ENCODE data around the gene SPON2. TPM values are rescaled to one million over a fixed set of nuclear protein-coding genes. Genes with fewer than 3 reads are reported as not detected.
A peak's percentile ranks its signal among the peaks of the same experiment; 100 is the strongest.

Gene SPON2
- polyA plus RNA-seq, 1 experiment = 132 TPM

DNA sequence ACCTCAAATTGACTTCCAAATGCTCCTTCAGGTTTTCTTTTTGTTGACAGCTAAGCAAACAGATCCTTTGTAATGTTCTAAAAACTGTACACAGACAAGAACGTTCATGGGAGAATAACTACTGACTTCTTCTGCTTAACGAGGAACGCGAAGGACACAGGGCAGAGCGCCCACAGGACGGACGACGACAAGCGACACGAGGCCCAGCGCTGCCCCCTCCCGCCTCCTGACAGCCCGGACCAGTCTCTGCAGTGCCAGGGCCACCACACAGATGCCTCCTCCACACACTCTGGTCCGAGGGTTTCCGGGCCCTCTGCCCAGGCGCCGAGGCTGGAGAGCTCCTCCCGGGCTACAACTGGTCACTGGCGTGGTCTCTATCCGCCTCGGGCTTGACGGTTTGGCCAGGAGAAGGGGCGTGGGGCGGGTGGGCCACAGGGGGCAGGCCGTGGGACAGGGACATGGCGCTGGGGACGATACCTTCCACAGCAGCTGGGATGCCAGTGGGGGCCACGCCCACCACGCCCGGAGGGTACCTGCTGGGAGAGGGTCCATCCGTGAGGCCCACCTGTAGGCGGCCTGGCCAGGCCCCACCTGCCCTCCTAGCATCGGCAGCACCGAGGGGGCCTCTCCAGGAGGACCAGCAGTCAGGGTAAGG is 39.6 kb upstream of the SPON2 start:
- peak overlapping the region; percentile 31 for H3K27ac ChIP-seq (ENCODE audit: low read depth, low read length)
- no peak overlapping the region for H3K4me3 ChIP-seq (ENCODE audit: low read depth, low read length)
- no peak for DNase-seq (ENCODE audit: low read depth, low spot score)
- CTCF ChIA-PET = no interaction called here
- POLR2A ChIA-PET = interaction anchor here (1.0 kb wide), 1 partner anchor 9 kb away, joined by 3 read pairs; no protein-coding TSS in a partner anchor
- TF ChIP-seq, protein P1, sequence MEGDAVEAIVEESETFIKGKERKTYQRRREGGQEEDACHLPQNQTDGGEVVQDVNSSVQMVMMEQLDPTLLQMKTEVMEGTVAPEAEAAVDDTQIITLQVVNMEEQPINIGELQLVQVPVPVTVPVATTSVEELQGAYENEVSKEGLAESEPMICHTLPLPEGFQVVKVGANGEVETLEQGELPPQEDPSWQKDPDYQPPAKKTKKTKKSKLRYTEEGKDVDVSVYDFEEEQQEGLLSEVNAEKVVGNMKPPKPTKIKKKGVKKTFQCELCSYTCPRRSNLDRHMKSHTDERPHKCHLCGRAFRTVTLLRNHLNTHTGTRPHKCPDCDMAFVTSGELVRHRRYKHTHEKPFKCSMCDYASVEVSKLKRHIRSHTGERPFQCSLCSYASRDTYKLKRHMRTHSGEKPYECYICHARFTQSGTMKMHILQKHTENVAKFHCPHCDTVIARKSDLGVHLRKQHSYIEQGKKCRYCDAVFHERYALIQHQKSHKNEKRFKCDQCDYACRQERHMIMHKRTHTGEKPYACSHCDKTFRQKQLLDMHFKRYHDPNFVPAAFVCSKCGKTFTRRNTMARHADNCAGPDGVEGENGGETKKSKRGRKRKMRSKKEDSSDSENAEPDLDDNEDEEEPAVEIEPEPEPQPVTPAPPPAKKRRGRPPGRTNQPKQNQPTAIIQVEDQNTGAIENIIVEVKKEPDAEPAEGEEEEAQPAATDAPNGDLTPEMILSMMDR (IDR thresholded peaks at IDR 0.05; ENCODE audit: low read depth, low read length) = no peak
- no peaks in the 10 kb centered on the region for H3K27me3 ChIP-seq (ENCODE audit: control insufficient read depth, insufficient read depth, low read length)
- peaks cover 13% of the 10 kb centered on the region; the same call in 1 of the 2 replicates for H3K9me3 ChIP-seq (ENCODE audit: control insufficient read depth, insufficient read depth, low read length)

DNA sequence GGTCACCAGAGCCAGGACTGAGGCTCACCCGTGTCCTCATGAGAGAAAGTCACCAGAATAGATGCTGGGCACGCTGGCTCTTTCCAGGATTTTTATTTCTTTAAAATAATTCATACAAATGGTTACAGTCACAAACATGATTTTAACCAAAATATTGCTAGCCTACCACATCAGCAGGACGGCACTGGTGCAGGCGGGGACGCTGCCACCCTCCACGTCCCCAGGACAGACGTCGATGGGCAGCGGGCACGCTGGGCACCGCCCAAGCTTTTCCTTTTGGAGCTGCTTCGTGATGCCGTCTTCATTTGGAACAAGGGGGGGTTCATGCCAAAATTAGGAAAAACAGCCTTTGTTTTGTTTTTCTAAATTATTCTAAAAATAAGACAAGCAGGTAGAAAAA is 39.0 kb upstream of the SPON2 start:
- Histone ChIP-seq H3K4me3 (ENCODE audit: low read depth, low read length) (no peak overlapping the region), H3K9me3 (ENCODE audit: control insufficient read depth, insufficient read depth, low read length) (peaks cover 10% of the 10 kb centered on the region; the same call in 1 of the 2 replicates), H3K27ac (ENCODE audit: low read depth, low read length) (peak overlapping the region; percentile 11), H3K27me3 (ENCODE audit: control insufficient read depth, insufficient read depth, low read length) (no peaks in the 10 kb centered on the region)
- TF ChIP-seq, protein P1 (IDR thresholded peaks at IDR 0.05; ENCODE audit: low read depth, low read length) = no peak
- CTCF ChIA-PET = no interaction called here
- DNase-seq (ENCODE audit: low read depth, low spot score) = no peak
- POLR2A ChIA-PET = no interaction called here

DNA sequence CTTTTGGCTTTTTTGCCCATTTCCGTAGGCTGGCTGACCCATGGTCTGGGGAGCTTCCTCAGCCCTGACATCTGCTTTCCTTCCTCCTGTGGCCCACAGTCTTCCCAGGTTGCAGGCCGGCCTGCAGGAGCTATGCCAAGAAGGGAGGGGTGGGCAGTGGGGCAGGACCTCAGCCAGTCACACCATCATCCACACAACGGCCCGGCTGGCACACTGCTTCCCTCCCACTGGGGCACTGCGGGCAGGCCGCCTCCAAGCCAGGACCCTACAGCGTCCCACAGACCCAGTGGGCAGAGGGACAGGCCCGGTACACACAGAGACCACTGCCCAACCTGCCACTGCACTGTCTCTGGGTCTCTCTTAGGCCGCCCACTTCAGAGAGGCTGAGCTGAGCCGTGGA is 38.6 kb upstream of the SPON2 start:
- no peak for DNase-seq (ENCODE audit: low read depth, low spot score)
- Histone ChIP-seq H3K9me3 (ENCODE audit: control insufficient read depth, insufficient read depth, low read length) (peaks cover 10% of the 10 kb centered on the region; the same call in 1 of the 2 replicates), H3K27me3 (ENCODE audit: control insufficient read depth, insufficient read depth, low read length) (no peaks in the 10 kb centered on the region), H3K4me3 (ENCODE audit: low read depth, low read length) (no peak overlapping the region), H3K27ac (ENCODE audit: low read depth, low read length) (peak overlapping the region; percentile 11)
- ChIA-PET CTCF (no interaction called here), POLR2A (no interaction called here)
- TF ChIP-seq, protein P1 (IDR thresholded peaks at IDR 0.05; ENCODE audit: low read depth, low read length) = no peak

DNA sequence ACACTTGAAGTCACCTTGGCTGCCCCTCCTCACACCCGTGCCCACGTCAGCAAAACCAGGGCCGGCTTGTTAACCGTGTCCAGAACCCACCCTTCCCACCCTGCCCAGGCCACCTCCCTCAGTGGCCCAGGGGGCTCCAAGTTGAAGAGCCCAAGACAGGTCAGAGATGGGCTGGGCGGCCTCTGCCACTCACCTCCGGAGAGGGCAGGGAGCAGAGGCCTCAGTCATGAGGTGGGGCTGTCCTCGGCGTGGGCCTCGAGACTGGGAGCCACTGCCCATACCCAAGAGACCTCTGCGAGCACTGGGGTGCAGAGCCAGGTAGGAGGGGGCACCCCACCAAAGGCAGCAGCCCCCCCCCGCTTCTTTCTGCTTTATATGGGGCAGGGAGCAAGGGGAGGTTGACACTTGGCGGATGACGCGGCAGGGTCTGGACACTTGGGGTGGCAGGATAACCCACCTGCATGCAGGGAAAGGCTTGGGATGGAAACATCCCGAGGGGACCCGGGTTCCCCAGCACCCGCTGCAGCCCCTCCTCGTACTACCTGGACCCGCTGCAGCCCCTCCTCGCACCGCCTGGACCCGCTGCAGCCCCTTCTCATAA is 38.0 kb upstream of the SPON2 start:
- Histone ChIP-seq H3K9me3 (ENCODE audit: control insufficient read depth, insufficient read depth, low read length) (peaks cover 10% of the 10 kb centered on the region; the same call in 1 of the 2 replicates), H3K27ac (ENCODE audit: low read depth, low read length) (peak overlapping the region; percentile 39), H3K27me3 (ENCODE audit: control insufficient read depth, insufficient read depth, low read length) (no peaks in the 10 kb centered on the region), H3K4me3 (ENCODE audit: low read depth, low read length) (no peak overlapping the region)
- CTCF ChIA-PET = no interaction called here
- POLR2A ChIA-PET = interaction anchor here (0.9 to 1.8 kb wide), 4 partner anchors 9 to 37 kb away, joined by 3 to 10 read pairs (median 5); partner anchors contain the start of gene SPON2
- DNase-seq (ENCODE audit: low read depth, low spot score) = no peak
- TF ChIP-seq, protein P1 (IDR thresholded peaks at IDR 0.05; ENCODE audit: low read depth, low read length) = no peak

DNA sequence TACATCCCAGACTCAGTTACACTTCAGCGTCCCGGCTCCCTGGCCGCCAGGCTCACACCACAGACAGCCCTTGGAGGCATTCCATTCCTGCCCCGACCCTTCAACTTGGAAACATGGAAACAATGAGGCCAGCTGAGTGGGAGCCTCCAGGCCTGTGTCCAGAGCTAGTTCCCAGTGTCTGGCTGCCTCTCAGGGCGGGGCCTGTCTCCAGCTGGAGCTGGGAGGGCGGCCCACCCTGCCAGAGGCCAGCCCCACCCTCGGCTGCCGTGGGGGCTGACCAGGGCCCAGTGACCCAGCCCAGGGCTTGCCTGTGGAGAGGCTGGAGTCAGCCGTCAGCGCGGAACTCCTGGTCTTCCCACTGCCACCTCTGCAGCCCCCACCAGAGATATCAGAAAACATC is 37.4 kb upstream of the SPON2 start:
- POLR2A ChIA-PET = interaction anchor here (0.9 to 1.8 kb wide), 4 partner anchors 8 to 37 kb away, joined by 3 to 10 read pairs (median 5); partner anchors contain the start of gene SPON2
- Histone ChIP-seq H3K4me3 (ENCODE audit: low read depth, low read length) (no peak overlapping the region), H3K27me3 (ENCODE audit: control insufficient read depth, insufficient read depth, low read length) (no peaks in the 10 kb centered on the region), H3K27ac (ENCODE audit: low read depth, low read length) (peak overlapping the region; percentile 80), H3K9me3 (ENCODE audit: control insufficient read depth, insufficient read depth, low read length) (peaks cover 10% of the 10 kb centered on the region; the same call in 1 of the 2 replicates)
- peak; percentile 55 for DNase-seq (ENCODE audit: low read depth, low spot score)
- TF ChIP-seq, protein P1 (IDR thresholded peaks at IDR 0.05; ENCODE audit: low read depth, low read length) = no peak
- CTCF ChIA-PET = no interaction called here

All from AG04450 (cell line).